Stimulated activated CD4-positive, alpha-beta T cell treated with anti-CD3 and anti-CD28 coated beads, Interleukin-2, amount 100 ng/mL, for 24 hours (primary cell): ENCODE data around the gene GIMAP1.

Source experiments
- DNase-seq, 2 donors: peaks; one replicate each; pipeline ENCODE4 v3.0.0-alpha.2; 2020

GIMAP1 gene

DNA sequence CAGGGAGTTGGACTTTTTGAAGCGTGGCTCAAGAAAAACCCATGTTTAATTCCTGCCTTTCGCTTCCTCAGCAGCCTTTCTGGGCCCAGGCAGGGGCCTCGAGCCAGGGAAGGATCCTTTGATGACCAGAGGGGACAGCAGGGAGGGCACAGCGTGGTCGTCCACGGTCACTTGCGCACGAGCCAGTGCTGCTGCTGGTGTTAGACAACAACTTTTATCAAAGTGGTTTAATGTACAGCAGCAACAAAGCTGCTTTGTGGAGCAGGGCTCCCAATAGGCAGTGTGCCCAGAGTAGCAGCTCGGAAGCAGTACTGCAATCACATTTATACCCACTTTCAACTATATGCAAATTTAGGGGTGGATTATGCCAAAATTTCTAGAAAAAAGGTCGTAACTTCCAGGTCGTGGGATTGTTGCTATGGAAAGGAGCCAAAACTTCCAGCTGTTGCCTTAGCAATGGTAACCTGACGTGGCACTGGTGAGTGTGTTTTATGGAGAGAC lies 6.1 kb downstream of the GIMAP1 start:
- no peak for DNase-seq

DNA sequence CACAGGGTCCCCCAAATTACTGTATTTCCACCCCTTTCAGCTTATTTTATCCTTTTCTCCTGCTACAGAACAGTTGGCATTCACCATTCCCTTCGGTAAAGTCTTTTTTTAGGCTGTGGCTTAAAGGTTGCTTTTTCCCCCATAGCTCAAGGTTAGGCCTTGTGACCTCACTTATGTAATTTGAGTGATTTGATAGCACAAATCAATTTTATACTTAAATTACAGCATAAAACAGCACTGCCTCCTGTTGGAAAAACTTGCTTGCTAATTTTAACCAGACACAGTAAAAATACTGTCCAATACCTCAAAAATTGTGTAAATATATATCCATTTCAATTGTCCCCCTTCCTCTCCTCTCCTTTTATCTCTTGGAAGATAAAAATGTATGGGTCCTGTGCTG lies 7.1 kb downstream of the GIMAP1 start:
- DNase-seq: no peak

DNA sequence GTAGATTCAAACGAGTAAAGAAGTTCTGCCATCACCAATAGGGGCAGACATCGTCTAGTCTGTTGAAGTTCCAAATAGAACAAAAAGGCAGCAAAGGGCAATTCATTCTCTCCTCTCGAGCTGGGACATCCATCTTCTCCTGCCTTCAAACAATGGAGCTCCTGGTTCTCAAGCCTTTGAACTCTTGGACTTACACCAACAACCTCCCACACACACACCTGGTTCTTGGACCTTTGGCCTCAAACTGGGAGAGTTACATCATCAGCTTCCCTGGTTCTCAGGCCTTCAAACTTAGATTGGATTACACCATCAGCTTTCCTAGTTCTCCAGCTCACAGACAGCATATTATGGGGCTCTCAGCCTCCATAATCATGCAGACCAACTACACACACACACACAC lies 11.0 kb downstream of the GIMAP1 start:
- no peak for DNase-seq

DNA sequence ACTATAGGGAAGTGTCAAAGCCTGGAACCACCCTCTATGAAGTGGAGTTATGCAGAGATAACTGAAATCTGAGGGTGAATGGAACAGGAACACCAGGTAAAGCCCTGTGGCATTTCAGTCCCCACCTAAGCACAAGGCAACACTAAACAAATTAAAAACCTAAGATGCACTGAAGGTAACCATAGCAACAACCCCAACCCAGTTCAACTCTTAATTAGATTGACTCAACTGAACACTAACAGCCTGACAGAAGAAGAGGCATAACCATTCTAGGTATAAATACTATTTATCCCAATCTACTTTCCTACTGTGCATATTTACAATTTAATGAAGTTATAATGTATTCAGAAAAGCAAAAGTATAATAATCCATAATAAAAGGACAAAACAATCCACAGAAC lies 11.6 kb downstream of the GIMAP1 start:
- DNase-seq: no peak

DNA sequence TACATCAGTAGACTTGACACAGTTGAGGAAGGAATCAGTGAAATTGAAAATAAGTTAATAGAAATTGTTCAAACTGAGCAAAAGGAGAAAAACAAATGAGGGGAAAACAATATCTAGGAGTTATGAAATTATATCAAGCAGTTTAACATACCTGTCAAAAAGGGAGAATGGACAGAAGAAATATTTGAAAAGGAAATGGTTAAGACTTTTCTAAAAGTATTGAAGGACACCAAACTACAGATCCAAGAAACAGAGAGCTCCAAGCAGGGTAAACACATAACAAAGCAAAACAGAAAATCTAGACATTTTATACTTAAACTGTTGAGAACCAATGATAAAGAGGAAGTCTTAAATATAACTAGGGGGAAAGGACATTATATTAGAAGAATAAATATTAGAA lies 12.2 kb downstream of the GIMAP1 start:
- DNase-seq: no peak

DNA sequence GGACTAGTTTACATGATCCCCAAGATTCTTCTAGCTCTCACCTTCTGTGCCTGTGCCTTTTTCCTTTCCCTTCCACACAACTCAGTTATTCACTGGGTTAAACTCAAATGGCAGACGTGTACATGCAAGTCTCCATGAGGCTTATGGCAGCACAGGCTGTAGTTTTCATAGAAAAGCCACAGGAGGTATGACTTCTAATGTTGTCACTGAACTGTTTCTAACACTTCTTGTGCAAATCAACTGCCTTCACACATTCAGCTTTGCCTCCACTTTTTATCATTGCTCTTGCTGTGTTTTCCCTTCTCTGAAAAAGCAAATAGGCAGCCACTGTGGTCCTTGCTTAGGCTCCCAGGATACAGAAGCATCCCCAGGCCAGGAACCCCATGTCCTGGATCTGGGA lies 15.5 kb downstream of the GIMAP1 start:
- DNase-seq: no peak

DNA sequence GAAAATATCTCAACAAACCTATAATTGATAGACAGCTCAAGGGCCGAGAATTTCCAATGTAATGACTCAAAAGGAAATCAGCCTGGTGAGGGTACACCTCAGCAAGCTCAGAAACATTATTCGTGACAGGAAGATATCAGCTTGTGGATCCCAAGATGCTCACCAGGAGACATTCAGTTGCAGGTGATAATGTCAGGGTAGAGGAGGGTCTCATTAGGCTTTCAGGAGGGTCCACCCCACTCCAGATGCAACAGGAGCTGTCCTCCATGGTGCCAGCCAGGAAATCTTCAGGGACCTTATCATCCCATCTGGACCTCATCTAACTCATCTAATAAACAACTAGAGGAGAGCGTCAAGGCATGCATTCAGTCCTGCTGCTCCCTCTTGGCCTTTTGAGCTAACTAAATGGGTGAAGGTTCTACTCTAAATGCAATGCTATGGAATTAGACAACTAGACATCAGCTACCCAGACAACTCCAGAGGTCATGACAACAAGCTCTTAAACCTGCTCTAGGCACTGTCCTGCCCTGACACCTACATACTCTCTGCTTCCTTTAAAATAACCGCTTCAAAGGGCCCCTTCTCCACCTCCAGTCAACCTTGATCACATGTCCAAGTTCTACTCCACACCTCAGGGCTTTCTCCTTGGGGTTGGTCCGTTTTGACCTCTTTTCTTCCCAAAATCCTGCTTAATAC lies 16.5 kb downstream of the GIMAP1 start:
- no peak for DNase-seq

DNA sequence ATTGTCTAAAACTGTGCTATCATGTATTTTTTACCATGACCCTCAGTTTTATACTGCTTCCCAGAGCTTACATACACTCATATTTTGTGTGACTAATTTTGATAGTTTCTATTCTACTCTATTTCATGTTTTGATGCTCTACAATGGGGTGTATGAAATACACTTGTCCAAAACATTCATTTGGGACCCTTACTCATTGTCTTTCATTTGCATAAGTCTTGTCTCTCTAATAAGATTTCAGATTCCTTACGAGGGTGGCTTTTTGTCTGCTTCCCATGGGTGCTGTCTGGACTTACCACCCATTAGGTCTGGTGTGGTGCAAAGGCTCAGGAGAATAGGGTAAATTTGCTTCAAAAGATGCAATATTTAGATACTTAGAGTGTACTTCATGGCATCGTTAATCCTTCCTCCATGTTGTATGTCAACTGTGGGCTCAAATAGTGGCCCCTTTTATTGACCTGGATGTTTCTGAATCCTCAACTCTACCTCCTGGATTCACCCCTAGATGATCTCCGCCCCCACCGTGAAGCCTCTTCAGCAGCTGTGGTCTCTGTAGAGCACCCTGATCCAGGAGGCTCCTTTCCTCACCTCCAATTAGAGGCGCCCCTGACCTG lies 17.2 kb downstream of the GIMAP1 start:
- no peak for DNase-seq

DNA sequence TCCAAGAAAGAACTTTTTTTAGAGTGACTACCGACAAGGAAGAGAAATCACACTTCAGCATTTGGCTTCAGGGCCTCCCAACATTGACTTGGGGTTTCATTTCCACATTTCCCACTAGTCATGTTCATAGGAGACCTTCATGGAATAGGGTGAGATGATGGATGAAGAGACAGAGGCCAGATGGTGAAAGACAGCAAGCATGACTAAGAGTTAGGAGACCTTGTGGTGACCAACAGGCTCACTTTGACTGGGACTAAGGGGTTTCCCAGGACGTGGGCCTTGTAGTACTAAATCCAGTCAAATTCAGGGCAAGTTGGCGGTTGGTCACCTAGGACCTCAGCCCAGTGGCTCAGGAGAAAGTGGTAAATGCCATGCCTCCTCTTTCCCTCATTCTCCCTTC lies 17.8 kb downstream of the GIMAP1 start:
- no peak for DNase-seq

DNA sequence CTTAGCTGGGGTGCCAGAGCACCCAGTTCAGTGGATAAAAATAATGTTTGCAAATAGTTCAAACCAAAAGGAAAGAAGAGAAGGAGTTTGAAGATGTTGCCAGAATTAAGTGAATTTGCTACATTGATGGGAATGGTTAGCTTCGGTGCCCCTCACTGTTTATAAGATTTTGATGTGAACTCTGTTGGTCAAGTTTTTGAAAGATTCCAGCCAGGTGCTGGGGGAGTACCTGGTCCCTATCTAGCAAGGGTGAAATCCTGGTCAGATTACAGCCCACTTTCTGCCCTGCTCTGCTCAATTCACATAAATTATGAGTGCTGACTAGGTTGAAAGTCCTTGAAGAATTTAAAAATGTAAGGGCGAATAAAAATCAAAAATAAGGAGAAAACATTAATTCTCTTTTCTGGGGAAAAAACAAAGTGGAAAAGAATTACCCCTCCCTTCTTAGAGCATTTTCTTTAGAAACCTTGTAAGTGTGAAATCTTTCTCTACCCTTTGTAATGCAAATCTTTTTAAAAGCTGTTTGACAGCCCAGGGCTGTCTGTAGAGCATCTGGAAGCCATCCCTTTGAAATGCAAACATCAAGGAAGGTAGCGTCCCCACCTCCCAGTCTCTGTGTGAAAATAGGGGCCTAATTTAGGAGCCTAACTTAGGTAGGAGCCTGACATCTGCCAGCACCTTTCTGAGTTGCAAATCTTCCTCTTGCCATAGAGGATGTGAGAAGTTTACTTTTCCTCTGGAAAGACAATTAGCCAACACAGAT lies 19.4 kb downstream of the GIMAP1 start:
- no peak for DNase-seq

DNA sequence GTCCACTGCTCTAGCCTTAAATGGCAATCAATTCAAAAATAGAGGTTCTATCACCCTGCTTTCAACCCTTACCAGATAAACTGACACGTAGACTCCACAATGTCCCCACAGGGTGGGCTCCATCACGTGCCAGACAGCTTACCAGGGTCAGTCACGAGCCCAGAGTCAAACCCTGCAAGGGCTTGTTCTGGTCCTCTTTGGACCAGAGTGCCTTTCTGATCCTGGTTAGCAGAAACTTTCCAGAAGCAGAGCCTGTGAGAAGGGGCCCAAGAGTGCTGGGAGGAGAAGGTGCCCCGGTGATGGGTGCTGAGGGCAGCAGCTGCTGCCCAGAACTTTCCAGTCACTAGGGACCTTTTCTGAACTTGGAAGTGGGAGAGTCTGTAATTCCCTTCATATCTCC lies 20.5 kb downstream of the GIMAP1 start:
- no peak for DNase-seq

DNA sequence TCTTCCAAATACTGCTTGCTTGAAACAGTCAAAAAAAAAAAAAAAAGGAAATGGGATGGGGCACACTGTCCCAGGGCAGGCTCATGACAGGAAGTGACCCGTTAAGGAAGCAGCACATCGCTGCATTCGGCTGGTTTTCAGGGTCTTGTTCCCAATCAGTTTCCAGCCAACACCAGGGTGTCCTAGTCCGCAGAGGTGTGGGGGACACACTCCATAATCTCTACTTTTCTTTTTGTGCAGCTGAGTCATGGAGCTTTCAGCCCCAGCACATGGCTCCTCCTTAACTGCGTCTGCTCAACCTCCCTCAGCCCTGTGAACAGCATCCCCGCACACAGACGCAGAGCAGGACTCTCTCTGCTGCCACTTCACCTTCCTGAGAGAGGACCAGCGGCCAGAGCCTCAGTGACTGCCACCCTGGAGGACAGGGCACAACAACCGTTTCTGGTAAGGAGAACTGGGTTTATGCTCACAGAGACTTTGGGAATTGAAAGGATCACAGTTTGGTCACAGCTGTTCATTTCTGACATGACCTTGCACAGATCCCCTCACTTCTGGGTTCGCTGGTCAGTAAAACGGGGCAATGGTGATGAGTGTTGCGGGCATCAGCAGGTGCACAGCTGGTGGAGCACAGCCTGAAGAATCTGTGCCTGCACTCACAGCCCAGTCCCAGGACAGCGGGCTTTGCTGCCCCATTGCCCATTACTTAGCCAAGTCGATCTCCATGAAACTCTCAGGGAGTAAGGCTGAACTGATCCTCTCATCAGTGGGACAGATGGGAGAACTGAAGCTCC lies 21.0 kb downstream of the GIMAP1 start, which contains the start of gene GIMAP5:
GIMAP5 (plus strand) TSS at position 154 of the 791 bp plus-strand sequence. CDS start 3,467 bp downstream, outside the sequence.
- DNase-seq: peak; percentile 59 to 68

DNA sequence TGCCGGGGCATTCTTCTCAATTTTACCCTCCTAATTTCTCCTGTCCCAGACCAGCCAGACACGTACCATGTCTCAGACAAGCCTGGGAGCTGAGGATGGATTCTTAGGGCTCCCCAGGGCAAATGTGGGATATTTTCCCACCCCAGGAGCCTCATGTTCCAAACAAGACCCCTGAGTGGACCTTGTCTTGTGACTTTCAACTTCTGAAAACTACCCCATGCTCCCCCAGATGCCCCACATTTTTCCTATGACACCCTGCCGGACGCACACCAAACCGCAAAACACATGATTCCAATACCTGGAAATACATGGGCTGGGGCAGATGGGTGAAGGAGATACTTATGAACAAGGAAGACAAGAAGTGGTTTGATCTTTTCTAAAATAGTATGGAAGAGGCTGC lies 21.7 kb downstream of the GIMAP1 start:
- DNase-seq: no peak

DNA sequence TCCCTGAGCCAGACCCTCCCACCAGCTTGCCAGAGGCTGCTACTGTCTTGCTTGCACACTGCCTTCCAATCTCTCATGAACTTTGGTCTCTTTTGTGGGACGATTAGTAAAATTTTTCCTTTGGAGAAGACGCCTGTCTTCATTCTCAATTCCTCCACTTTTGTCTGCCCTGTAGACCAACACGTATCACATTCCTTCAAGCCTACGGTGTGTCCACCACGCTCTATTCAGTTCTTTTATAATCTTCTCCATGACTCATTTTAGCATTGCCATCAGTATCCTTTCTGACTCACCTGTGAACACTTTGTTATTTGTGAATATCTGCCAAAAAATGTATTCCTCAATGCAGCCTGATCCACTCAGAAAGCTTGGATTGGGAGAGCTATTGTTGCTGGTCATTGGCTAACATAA lies 22.2 kb downstream of the GIMAP1 start:
- DNase-seq: no peak

DNA sequence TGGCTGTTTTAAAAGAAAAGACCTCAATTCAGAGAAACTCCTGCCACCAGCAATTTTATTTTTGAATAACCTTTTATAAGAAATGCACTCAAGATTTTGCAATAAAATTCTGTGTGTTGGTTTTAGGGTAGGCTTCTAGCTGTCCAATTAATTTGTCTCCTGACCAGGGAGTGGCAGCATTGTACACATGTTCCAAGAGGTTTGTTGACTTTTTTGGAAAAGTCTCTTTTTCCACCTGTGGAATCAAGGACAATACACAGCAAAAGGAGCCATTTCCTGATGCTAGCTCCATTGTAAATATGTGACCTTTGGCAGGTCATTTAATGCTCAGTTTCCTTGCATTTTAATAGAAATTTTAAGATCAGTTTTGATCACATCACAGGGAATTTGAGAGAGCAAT lies 22.6 kb downstream of the GIMAP1 start:
- DNase-seq: no peak

DNA sequence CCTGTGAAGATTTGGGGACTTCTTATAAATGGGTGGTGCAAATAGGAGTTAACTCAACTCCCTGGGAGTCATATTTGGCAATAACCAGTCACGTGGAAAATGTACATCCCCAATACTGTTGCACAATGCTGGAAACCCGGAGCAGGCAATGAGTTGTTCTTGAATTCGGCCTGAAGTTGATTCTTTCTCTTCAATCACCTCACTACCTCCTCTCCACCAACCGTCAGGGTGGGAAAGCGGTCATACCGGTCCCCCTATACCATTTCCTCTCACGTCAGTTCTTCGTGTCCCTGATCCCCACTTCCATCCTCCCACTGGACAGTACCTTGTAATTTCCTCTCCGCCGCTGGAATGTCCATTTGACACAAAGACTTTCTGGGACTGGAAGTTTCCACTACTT lies 23.6 kb downstream of the GIMAP1 start:
- DNase-seq: no peak

DNA sequence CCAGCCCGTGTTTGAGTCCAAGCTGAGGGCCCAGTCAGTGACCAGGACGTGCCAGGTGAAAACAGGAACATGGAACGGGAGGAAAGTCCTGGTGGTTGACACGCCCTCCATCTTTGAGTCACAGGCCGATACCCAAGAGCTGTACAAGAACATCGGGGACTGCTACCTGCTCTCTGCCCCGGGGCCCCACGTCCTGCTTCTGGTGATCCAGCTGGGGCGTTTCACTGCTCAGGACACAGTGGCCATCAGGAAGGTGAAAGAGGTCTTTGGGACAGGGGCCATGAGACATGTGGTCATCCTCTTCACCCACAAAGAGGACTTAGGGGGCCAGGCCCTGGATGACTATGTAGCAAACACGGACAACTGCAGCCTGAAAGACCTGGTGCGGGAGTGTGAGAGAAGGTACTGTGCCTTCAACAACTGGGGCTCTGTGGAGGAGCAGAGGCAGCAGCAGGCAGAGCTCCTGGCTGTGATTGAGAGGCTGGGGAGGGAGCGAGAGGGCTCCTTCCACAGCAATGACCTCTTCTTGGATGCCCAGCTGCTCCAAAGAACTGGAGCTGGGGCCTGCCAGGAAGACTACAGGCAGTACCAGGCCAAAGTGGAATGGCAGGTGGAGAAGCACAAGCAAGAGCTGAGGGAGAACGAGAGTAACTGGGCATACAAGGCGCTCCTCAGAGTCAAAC lies 26.0 kb downstream of the GIMAP1 start:
- peak in 1 of 2 donors; percentile 53 for DNase-seq

DNA sequence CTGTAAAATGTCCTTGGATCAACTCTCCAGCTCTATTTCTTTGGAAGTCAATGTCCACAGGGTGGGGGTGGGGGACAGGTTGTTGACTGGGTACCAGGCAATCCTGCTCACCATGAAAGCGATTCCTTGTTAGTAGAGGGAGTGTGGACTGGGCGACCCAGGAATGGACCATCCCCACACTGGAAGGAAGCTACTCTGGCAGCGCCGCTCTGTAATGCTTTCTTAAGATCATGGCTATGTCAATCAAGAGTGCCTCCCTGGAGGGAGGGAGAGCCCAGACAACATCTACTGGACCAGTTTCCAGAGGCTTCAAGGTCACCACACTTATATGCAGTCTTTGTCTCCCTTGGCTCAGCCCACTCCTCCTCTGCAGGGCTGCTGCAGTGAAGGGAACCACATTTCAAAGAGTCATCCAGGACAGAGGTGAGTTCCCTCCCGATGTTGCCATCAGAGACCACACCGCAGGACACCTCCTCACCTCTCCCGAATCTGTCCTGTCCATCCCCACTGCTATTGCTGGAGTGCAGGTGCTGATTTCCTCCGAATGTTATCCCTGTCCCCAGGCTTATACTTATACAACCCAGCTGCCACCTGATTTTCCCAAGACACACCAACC lies 27.7 kb downstream of the GIMAP1 start:
- no peak for DNase-seq

DNA sequence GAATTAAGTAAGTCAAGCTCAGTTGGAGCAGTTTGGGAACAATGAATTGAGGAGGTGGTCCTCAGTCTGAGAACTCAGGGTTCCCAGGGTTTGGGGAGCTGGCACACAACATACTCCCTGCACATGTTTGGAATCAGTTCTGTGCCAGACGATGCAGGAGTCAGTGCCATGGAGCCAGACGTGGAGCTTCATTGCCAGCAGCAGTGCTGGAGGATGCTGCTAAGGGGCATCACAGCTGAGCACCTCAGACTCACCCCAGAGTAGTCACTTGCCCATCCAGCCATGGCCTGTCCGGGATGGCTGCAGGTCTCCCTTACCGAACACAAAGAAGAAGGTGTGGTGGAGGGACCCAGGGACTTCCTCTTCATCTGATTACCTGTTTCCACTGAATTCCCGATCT lies 28.7 kb downstream of the GIMAP1 start:
- DNase-seq: no peak

DNA sequence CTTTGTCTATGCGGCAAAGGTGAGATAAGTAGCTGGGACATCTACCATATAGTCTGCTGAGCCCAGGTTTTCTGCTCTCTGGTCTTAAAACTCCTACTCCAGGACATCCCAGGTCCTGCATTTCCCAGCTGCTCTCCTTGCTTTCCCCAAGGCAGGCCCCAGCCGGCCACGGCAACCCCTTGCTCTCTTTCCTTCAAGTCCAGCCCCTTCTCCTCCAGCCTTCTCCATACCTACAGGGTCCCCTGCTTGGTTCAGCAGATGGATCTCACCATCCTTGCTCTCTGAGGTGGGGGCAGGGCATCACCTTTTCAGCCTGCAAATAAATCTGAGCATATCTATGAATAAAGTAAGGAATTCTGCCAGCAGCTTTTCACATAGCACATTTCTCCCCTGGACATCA lies 29.5 kb downstream of the GIMAP1 start:
- DNase-seq: no peak

DNA sequence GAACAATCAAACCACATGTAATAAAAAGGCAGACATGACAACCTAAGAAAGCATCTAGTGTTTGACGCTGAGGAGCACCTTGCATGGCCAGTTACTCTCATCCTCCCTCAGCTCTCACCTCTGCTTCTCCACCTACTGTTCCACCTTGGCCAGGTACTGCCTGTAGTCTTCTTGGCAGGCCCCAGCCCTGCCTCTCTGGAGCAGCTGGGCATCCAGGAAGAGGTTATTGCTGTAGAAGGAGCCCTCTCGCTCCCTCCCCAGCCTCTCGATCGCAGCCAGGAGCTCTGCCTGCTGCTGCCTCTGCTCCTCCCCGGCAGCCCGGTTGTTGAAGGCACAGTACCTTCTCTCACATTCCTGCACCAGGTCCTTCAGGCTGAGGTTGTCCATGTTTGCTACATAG lies 30.5 kb downstream of the GIMAP1 start:
- DNase-seq: peak in 1 of 2 donors; percentile 23

DNA sequence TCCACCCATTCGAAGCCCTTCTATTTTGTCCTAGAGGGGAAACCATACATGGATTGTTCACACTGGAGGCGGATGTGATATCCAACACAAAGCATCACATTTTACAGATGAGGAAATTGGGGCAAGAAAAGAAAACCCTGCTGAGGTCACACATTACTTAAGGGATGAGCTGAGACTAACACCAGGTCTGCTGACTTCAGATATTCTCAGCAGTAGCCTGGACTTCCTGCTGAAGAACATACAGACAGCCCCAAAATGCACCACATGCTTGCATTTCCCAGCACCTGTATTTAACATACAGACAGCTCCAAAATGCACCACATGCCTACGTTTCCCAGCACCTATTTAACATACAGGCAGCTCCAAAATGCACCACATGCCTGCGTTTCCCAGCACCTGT lies 32.0 kb downstream of the GIMAP1 start:
- DNase-seq: peak in 1 of 2 donors; percentile 19
